OCI-LY7 (cell line): ENCODE data around the gene TAPBP. TPM values are rescaled to one million over a fixed set of nuclear protein-coding genes. Genes with fewer than 3 reads are reported as not detected.

Experiments used
- BruUV-seq: library from RNA; stranded (reverse); fragments of 400-500 nt; replicated peaks from 2 replicates; lab custom pipeline; 2021; lab: Mats Ljungman, UMichigan
- CTCF ChIA-PET: fragments of 300-600 bp; sonication (Branson Sonifier 250); formaldehyde crosslinking; loops from one replicate; lab custom pipeline; 2022; ENCODE audit warnings: antibody characterized with exemption; ENCODE audit not compliant: unreplicated experiment; lab: Charles Lee
- POLR2A ChIA-PET: fragments of 300-600 bp; sonication (Branson Sonifier 250); formaldehyde crosslinking; loops from one replicate; lab custom pipeline; 2022; ENCODE audit warnings: antibody characterized with exemption; lab: Charles Lee
- DNase-seq: peaks from one replicate; pipeline ENCODE4 v3.0.0-alpha.2; 2015; ENCODE audit warnings: low spot score
- H2AFZ ChIP-seq: fragments of 200-600 bp; sonication (generic), shearing (Covaris generic); 2 replicates; pipeline ENCODE4 v1.6.1; 2014; ENCODE audit warnings: mild to moderate bottlenecking, antibody characterized with exemption, low read length, moderate library complexity
- H3K27ac ChIP-seq: fragments of 200-600 bp; sonication (generic); 2 replicates; pipeline ENCODE4 v1.5.1; 2014; ENCODE audit warnings: mixed run types, low read depth, mild to moderate bottlenecking, moderate library complexity, low read length, inconsistent platforms; ENCODE audit not compliant: poor library complexity, severe bottlenecking
- H3K36me3 ChIP-seq: fragments of 200-600 bp; sonication (generic); 2 replicates; pipeline ENCODE4 v1.6.1; 2014; ENCODE audit warnings: mild to moderate bottlenecking, antibody characterized with exemption, low read length, moderate library complexity, mixed read lengths; ENCODE audit not compliant: insufficient read depth
- H3K4me1 ChIP-seq: fragments of 200-600 bp; sonication (generic); 2 replicates; pipeline ENCODE4 v1.5.1; 2014; ENCODE audit warnings: mild to moderate bottlenecking, low read length; ENCODE audit not compliant: insufficient read depth, poor library complexity, severe bottlenecking
- H3K4me2 ChIP-seq: fragments of 200-600 bp; sonication (generic); 2 replicates; pipeline ENCODE4 v1.6.1; 2014; ENCODE audit warnings: mild to moderate bottlenecking, low read length
- H3K4me3 ChIP-seq: fragments of 200-600 bp; sonication (generic); 2 replicates; pipeline ENCODE4 v1.5.1; 2014; ENCODE audit warnings: mild to moderate bottlenecking, low read depth, low read length; ENCODE audit not compliant: poor library complexity, severe bottlenecking
- H3K79me2 ChIP-seq: fragments of 200-600 bp; sonication (generic); 2 replicates; pipeline ENCODE4 v1.6.1; 2016; ENCODE audit warnings: low read depth, mild to moderate bottlenecking, low read length, moderate library complexity, mixed read lengths; ENCODE audit not compliant: insufficient read depth
- H3K9me2 ChIP-seq: fragments of 200-600 bp; sonication (generic); 2 replicates; pipeline ENCODE4 v1.6.1; 2016; ENCODE audit warnings: mild to moderate bottlenecking, low read length, mixed read lengths; ENCODE audit not compliant: insufficient read depth
- H3K9me3 ChIP-seq: fragments of 200-600 bp; sonication (generic); 2 replicates; pipeline ENCODE4 v1.6.1; 2014; ENCODE audit warnings: mild to moderate bottlenecking, mixed run types, low read length, mixed read lengths
- H4K20me1 ChIP-seq: fragments of 200-600 bp; sonication (generic); 2 replicates; pipeline ENCODE4 v1.6.1; 2014; ENCODE audit warnings: mild to moderate bottlenecking, antibody characterized with exemption, low read length, moderate library complexity, mixed read lengths; ENCODE audit not compliant: insufficient read depth
- CTCF ChIP-seq: fragments of 200-600 bp; sonication (generic); conservative IDR thresholded peaks from 2 replicates; pipeline ENCODE4 v1.5.1; 2014; ENCODE audit warnings: mild to moderate bottlenecking, antibody characterized with exemption, low read length, moderate library complexity, mixed read lengths
- EZH2phosphoT487 ChIP-seq: fragments of 200-600 bp; sonication (generic); IDR thresholded peaks from 2 replicates; pipeline ENCODE4 v1.6.1; 2018; ENCODE audit warnings: low read depth, borderline replicate concordance, mild to moderate bottlenecking, mixed run types, antibody characterized with exemption, low read length, moderate library complexity, mixed read lengths
- intact Hi-C: fragments of 100-400 bp; cut with micrococcal nuclease; formaldehyde crosslinking; loops from one replicate; pipeline ENCODE4 v1.10.0; 2022; ENCODE audit not compliant: unreplicated experiment
- total RNA-seq, 2 experiments: library from RNA; depleted of rRNA in 1 of 2; stranded (reverse); fragments of >200 nt in 1 of 2; shearing (Covaris generic) in 1 of 2; gene quantifications; 2 replicates each; pipeline ENCODE4 v1.2.3, GENCODE V29; 2014 to 2022

Gene TAPBP
- total RNA-seq, 2 experiments from 2014 or later = 106 to 148 TPM

GRCh38 chr6:33289784-33290315 is 24.0 kb downstream of the TAPBP start:
- H2AFZ ChIP-seq = peak overlapping the region; percentile 91; the same call in 1 of the 2 replicates
- CTCF ChIA-PET = interaction anchor here (1.6 kb wide), 1 partner anchor 10 kb away, joined by 3 read pairs; no protein-coding TSS in a partner anchor
- POLR2A ChIA-PET = interaction anchor here (0.9 to 3.0 kb wide), 5 partner anchors 9 to 28 kb away, joined by 3 to 19 read pairs (median 8); partner anchors contain the start of genes B3GALT4, RGL2, RPS18 and VPS52
- H3K9me3 ChIP-seq = no peaks in the 10 kb centered on the region
- H4K20me1 ChIP-seq = no peaks in the 10 kb centered on the region
- H3K9me2 ChIP-seq = no peaks in the 10 kb centered on the region
- H3K4me2 ChIP-seq = peak overlapping the region; percentile 87
- peaks cover 31% of the 10 kb centered on the region; the same call in 1 of the 2 replicates for H3K79me2 ChIP-seq
- intact Hi-C loops = no loop called here
- peaks cover 67% of the 10 kb centered on the region for H3K36me3 ChIP-seq
- BruUV-seq = TSS peak; percentile 98
- peak overlapping the region; percentile 46 for H3K27ac ChIP-seq
- DNase-seq = peak; percentile 21
- H3K4me1 ChIP-seq = peaks cover 24% of the 10 kb centered on the region
- peak overlapping the region; percentile 86 for H3K4me3 ChIP-seq
- no peak for TF ChIP-seq CTCF
- TF ChIP-seq EZH2phosphoT487 = no peak

GRCh38 chr6:33288921-33289783 is 24.7 kb downstream of the TAPBP start, which contains the start of the genes PFDN6 and WDR46:
Gene PFDN6, plus strand, starts transcription at chr6:33289601. Its CDS starts 256 bp downstream, at chr6:33289857.
Gene WDR46, minus strand, starts transcription at chr6:33289239. Its CDS starts 69 bp downstream, at chr6:33289170.
- peak within 1 kb of the TSS; percentile 87 for H3K4me2 ChIP-seq
- DNase-seq = peak; percentile 92
- no peaks in the 10 kb centered on the region for H4K20me1 ChIP-seq
- peak within 1 kb of the TSS; percentile 91 for H2AFZ ChIP-seq
- no TSS peak for BruUV-seq
- TF ChIP-seq EZH2phosphoT487 (no peak), CTCF (no peak)
- ChIA-PET POLR2A (interaction anchor here (1.1 to 3.0 kb wide), 5 partner anchors 8 to 29 kb away, joined by 3 to 19 read pairs (median 8); partner anchors contain the start of genes B3GALT4, RGL2, RPS18 and VPS52), CTCF (interaction anchor here (0.5 to 1.6 kb wide), 2 partner anchors 9 to 11 kb away, joined by 3 read pairs; partner anchors contain the start of gene RGL2)
- H3K4me1 ChIP-seq = peaks cover 24% of the 10 kb centered on the region
- H3K79me2 ChIP-seq = peaks cover 31% of the 10 kb centered on the region; the same call in 1 of the 2 replicates
- H3K9me2 ChIP-seq = no peaks in the 10 kb centered on the region
- H3K9me3 ChIP-seq = no peaks in the 10 kb centered on the region
- peak within 1 kb of the TSS; percentile 86 for H3K4me3 ChIP-seq
- peak within 1 kb of the TSS; percentile 46 for H3K27ac ChIP-seq
- intact Hi-C loops = no loop called here
- H3K36me3 ChIP-seq = peaks cover 72% of the 10 kb centered on the region
